ENCODE measurements around the gene MAB21L2.
"Not testable (repeated sequence)": the region's sequence is repeated elsewhere in the genome, so short reads cannot be mapped to it uniquely, and the experiment has no call there.

The MAB21L2 gene
- total RNA-seq = 0 reads per million in 2 donors

DNA sequence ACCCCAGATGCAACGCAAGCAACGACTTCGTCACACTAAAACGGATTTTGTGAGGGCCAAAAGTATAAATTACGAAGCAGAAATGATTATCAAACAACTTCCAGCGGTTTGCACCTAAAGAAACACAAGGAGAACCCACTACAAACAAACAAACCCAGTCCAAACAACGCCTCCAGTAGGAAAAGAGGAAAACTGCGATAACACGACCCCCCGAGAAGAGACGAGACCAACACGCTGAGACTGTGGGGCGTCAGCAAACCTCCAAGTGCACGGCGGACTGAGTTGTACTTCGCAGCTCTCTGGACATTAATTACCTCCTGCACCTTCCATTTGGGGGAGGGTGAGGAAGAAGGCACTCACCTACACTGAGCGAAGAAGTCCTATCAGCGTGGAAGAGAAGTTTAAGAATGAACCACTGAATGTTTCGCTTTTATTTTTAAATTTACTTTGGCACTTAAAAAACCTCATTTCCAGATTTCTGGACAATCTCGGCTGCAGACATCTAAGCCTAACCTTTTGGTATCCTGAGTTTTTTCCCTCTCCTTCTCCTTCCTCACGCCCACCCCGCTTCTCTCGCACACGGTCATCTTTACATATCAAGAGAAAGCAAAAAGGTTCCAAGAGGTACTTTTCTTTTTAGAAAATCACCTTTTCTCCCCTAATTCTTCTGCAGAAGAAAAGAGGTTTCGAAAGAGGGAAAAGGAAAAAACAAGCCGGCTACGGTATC is at the start of gene MAB21L2:
TSS of gene MAB21L2 (plus strand) at position 6 of the 727 bp plus-strand sequence. CDS start 879 bp downstream, outside the sequence.
- DNase-seq = no peak

DNA sequence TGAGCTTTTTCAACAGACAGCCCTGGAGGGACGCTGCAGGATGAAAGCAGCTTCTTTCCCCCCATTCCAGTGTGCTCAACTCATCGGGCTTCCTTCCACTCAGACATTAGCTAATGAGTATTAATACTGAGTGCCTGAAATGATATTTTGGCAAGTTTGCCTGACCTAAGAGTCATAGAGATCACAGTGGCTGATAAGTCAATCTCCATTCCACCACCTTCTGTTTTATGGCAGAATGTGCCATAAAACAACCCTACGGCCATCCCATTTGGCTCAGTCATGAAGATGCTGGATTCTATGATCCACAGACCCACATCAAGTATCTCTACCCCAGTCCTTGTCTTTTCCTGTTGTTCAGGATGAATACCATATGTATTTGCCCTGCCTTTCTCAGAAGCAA is 48.3 kb upstream of the MAB21L2 start:
- DNase-seq = no peak

DNA sequence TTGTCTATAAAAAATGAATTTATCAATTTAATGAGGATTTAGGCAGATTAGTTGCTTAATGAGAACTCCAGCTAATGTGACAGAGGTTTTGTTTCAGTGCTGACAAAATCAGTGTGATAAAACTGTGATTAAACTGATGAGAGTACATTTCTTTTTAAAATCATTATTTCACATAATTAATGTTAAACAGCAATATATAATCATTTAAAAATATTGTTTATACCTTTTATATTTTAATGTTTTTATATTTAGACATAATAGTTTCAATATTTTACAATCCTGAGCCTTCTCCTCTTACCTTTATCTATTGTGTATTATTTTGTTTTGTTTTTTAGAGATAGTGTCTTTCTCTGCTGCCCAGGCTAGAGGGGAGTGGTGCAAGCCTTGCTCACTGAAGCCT is 47.1 kb upstream of the MAB21L2 start:
- no peak for DNase-seq

DNA sequence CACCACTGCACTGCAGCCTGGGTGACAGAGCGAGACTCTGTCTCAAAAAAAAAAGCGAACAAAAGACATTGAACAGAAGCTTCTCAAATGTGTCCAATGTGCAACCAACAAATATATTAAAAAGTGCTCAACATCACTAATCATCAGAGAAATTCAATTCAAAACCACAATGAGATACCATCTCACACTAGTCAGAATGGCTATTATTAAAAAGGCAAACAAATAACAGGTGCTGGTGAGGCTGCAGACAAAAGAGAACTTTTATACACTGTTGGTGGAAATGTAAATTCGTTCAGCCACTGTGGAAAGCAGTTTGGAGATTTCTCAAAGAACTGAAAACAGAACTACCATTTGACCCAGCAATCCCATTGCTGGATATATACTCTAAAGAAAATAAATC is 44.0 kb upstream of the MAB21L2 start:
- DNase-seq = not testable (repeated sequence)

DNA sequence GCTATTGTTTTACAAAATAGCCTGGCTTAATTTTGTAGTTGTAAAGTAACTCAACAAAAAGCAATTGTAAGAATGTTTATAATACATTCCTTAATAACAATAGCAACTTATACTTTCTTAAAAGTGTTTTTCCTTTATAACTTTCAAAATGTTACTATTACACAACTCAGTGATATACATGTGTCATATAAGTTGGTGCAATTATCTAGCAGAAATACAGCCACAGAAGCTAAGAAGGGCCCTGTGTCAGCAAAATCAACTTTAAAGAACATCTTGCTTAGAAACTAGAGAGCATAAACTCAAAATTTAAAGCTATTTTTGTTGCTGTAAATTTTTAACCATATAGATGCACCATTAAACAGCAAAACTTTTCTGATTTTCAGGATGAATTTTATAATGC is 41.4 kb upstream of the MAB21L2 start:
- DNase-seq = no peak

DNA sequence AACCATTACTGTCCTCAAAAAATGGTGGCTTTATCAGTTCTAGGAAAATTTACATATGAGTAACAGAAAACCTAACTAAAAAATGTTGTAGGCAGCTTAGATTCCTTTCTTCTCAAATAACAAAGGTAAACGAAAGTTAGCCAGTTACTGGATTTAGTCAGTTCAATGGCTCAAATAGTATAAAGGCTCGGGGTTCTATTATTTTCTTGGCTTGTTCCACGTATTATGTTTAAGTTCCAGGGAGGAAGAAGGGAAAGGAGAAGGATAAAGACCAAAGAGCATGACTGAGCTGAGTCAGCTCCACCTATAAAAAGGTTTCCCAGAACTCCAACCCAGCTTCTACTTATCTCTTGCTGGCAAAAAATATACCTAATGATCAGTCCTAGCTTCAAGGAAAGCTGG is 41.0 kb upstream of the MAB21L2 start:
- no peak for DNase-seq

DNA sequence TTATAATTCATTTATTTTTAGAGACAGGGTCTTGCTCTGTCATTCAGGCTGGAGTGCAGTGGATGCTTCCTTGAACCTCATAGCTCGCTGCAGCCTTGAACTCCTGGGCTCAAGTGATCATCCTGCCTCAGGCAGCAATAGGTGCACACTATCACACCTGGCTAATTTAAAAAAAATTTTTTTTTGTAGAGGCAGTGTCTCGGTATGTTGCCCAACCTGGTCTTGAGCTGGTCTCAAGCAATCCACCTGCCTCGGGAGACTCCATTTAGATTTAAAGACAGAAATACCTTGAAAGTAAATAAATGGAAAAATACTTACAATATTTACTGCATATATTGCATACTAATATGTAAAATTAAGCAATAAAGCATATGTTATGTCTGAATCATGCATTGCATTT is 40.3 kb upstream of the MAB21L2 start:
- no peak for DNase-seq

DNA sequence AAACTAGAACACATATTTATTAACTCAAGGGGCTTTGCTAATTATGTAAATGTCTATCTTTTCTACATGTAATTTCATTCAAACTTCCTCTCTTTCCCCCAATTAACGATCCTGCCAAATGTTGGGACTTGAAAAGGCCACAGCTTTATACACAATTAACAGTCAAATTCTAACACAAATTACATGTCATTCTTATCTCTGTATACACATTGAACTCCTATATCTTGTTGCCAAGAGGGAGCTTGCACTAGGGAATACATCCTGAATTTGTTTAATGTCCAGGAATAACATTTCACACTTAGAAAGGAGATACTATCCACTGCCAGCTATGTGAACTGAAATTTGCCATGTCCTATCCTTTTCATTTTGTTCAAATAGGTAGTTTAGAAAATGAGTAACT is 38.9 kb upstream of the MAB21L2 start:
- no peak for DNase-seq

DNA sequence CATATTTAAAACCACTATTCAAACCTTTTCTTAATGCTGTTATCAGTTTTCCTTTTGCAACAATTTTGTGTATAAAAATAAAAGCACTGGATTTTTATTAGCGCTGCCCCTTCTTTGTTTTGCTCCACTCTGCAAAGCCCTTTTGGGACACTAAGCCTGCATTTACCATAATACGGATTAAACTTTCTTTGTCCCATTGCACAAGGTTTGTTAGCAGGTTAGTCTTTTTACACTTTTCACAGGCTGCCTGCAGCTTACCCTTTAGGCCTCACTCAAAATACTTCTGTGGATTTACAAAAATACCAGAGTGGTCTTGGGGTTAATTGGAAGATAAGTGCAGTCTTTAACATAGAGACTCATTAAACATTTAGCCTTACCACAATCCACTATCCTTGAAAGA is 35.7 kb upstream of the MAB21L2 start:
- no peak for DNase-seq

DNA sequence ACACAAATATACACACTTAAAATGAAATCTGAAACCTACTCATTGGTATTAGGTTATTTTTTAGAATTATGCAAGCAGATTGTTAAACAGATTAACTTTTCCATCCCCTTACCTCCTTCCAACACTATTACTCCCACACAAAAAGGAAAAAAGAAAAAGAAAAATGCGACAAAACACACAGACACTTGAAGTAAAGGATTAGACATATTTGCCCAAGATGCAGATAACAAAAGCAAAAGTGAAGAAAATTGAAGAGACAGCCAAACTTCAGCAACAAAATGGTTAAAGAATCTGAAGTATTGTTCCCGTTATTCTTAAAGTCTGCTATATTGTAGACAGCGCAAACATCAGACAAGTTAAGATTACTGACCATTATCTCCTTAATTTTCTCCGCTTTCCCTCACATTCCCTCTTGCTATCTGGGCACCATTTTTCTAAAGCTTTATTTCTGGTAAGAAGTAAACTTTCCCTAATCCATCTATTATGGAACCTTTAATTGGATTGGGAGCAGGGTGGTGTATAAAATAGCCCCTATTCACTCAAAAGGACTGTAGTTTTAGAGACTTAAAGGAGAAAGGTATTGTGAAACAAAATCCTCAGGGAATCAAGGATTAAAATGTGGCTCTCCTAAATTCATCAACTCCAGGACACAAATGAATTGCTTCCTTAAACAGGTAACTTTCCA is 34.7 kb upstream of the MAB21L2 start:
- DNase-seq = no peak

DNA sequence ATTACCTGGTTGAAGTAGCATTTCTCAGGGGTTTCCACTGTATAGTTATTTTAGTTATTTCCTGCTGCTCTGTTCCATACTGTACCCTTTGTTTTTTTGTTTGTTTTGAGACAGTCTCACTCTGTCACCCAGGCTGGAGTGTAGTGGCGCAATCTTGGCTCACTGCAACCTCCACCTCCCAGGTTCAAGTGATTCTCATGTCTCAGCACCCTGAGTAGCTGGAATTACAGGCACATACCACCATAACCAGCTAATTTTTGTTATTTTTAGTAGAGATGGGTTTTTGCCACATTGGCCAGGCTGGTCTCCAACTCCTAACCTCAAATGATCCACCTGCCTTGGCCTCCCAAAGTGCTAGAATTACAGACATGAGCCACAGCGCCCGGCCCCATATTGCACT is 24.1 kb upstream of the MAB21L2 start:
- DNase-seq = not testable (repeated sequence)

DNA sequence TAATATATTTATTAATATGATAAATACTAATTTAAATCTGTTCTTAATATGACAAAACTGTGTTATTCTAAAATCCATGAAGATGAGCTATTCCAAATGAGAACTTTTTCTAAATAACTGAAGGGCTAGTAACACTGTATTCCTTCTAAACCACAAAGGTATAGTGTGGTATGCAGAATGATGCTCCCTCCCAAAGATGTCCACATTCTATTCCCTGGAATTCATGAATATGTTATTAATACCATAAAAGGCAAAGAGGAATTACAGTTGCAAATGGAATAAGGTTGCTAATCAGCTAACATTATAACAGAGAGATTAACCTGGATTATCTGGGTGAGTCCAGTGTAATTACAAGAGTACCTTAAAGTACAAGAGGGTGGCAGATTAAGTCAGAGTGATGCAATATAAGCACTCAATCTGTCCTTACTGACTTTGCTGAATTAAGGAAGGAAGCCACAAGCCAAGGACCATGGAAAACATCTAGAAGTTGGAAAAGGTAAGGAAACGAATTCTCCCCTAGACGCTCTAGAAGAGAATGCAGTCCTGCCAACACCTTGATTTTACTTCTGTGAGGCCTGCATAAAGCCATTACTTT is 20.7 kb upstream of the MAB21L2 start:
- DNase-seq = no peak

DNA sequence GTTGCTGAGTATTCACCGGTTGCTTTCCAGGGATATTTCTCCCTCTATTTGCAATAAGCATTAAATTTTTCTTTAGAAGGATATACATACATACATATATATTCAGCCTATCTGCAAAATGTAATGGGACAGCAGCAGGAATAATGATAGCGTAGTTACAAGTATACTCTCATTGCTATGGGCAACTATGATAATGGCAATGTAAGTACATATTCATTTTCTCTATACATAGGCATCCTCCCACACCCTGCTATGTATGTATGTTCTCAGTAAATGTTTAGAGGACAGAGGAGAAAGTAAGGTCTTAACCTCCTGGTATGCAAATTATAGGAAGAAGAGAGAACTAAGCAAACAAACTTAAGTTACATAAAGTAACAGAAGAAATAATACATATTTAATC is 19.7 kb upstream of the MAB21L2 start:
- DNase-seq = no peak

DNA sequence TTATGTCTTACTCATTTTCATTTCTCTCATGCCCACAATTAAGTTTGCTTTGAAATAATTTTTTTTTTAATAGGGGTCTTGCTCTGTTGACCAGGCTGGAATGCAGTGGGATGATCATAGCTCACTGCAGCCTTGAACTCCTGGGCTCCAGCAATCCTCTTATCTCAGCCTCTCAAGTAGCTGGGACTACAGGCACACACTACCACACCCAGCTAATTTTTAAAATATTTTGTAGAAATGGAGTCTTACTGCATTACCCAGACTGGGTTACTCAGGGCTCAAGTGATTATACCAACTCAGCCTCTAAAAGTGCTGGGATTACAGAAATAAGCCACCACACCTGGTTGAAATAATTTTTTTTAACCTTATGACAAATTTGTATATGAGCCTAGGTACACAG is 19.2 kb upstream of the MAB21L2 start:
- no peak for DNase-seq

DNA sequence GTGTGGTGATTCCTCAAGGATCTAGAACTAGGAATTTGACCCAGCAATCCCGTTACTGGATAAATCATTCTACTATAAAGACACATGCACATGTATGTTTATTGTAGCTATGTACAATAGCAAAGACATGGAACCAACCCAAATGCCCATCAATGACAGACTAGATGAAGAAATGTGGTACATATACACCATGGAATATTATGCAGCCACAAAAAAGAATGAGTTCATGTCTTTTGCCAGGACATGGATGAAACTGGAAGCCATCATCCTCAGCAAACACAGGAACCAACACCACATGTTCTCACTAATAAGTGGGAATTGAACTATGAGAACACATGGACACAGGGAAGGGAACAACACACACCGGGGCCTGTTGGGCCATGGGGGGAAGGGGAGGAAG is 17.0 kb upstream of the MAB21L2 start:
- DNase-seq = not testable (repeated sequence)

DNA sequence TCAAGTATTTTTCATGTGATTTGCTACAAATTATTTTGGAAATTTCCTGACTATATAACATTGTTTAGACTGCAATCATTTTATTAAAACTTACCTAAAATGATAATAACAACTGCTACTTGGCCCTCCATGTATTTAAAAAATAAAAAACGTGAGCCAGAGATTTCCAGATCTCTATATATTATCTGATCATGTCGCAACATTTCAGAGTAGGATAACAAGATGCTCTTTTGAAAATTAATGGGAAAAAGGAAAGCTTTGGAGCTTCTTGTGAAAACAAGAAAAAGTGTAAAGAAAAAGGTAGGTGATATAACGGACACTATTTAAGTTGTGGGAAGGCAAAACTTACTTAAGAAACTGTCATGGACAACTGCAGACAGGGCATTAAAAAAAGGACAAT is 14.9 kb upstream of the MAB21L2 start:
- DNase-seq = no peak

DNA sequence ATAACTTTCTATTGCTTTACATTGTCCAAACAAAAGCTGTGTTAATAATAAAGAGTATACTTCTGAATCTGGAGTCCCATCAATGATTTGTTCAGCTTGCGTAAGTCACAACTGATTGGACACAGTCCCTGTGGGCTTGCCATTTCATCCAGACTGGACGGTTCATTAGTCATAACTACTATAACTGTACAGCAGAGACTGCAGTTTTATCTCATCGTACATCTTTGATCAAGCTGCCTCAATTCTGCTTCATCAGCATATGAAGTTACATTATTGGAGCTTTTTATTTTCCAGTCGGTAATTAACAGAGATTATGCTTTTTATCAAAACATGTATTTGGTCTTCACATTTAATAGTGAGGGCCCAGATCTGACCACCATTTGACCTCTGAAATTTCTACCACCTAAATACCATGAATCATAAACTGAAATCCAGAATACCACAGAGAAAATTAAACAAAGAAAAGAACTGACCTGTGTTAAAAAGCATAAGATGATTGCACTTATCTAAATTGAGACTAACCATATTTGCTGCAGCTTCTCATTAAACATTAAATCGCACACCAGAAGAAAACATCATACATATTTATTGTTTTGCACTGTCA is 12.5 kb upstream of the MAB21L2 start:
- no peak for DNase-seq

DNA sequence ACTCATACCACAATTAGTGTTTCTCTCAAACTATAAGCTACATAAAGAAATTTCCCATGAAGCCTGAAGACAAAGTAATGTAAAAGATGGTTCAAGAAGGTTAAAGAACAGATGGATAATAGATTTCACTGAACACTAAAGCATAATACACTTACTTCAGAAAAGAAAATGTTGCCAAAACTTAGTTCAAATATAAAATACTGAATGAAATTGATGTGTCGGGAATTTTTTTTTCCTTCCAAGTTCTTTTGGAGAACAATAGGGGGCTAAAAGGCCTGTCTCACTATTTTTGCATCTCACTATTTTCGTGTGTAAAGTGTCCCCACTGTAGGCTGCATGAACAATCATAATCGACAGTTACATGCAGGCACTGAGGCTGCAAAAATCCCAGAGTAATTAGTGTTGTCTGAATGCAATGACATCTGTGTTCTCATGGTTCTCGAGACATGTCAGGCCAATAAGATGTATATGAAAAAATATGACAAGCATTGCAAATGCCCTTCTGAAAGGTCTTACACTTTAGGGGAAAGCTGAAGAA is 11.9 kb upstream of the MAB21L2 start:
- no peak for DNase-seq

DNA sequence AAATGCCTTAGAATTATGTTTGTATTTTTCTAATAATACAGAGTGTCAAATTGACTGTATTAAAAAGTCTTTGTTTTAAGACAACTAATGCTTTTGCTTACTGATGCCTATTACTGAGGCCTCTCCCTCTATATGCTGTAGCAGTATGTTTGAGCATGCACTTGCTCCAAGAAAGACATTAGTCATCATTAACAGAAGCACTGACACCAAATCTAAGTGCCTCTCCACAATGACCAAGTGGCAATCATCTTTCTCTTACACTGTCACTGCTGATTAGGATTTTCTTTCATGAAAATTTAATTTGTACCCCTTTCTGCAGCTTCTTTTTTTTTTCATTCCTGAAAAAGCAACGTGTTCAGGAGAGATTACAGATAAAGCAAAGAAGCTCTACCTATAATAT is 11.1 kb upstream of the MAB21L2 start:
- no peak for DNase-seq

DNA sequence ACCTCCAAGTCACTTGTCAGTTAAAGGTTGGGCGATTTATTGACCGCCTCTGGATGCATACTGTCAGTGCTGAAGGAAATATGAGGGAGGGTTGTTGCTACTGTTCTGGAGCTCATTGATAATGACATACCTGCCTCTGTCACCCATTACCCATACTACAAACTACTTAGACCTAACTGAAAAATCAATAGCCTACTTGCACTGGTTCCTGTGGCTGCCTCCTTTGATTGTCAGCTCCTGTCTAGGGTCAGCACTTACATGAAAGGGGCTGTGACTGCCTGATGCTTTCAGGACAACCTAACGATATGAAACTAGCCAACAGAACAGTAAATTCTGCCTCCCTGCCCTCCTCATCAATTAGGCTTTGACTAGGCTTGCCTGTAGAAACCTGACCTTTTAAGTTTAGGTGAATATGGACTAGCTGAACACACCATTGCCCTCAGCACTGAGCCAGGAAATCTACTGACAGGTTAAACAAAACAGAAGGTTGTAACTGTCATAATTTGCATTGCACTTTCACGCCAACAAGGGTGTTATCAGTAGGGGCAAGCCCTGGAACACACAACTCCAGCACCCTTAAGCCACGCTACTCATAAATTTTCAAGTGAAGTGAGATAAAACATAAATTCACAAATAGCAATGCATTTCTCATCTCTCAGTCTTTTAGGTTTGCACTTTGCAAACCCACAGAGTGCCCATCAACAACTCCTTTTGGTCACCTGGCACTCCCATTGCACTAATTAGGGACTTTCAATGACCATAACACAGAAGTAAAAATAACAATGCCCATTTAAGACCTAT is 9.0 kb upstream of the MAB21L2 start:
- no peak for DNase-seq

DNA sequence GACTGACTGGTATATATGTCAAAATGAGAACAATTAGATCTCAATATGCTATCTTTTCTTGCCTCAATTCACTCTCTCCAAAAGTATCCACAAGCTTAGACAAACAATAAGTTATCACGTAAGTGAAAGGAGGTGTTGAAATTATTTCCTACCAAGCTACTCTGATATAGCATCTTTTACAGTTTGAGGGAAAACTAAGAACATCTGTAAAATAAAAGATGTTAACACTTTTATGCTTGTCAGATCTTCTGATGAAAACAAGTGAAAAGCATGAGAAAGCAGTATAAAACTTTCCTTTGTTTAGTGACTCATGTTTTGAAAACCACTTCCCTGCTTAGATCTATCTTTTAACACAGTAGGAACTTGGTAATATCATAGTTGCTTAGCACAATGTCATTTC is 8.4 kb upstream of the MAB21L2 start:
- DNase-seq = peak in 1 of 5 experiments; percentile 6

DNA sequence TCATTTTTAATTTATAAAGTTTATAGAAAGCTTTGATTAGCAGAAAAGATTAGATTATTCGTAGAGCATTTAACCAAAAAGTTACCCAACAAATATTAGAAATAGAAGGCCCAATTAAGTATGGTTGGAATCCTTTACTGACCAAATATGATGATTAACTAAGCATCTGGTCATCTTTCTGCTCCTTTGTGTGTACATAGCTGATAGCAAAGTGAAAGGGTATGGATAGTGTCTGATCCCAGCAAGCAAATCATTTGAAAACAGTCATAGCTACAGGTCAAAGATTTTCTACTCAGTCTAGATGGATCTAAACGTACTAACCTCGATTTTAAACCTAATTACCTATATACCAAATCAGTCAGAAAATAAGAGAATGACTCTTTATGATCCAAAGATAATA is 7.3 kb upstream of the MAB21L2 start:
- no peak for DNase-seq

DNA sequence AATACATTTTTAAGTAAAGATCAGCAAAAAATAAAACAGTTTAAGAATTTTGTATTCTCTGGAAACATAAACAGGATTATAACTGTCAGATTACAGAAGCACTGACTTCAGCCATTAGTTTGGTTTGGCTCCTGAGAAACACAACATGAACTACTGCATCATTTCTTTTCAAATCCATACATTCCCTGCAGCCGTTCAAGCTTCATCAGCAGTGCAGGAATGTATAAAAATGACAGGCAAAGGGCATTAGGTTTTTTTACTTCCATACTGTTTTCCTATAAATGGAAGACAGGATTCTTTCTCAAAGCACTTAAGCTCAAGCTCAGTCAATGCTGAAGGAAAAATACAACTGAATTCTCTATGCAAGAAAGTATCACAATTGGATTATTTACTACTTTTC is 4.2 kb upstream of the MAB21L2 start:
- no peak for DNase-seq
